Endothelial cell of umbilical vein (primary cell): ENCODE results near the gene PRKG1. TPM values are rescaled to one million over a fixed set of nuclear protein-coding genes. Genes with fewer than 3 reads are reported as not detected.

ENCODE experiments used
- BruUV-seq: library from RNA; stranded (reverse); fragments of 400-500 nt; replicated peaks from 2 replicates; lab custom pipeline; 2021; lab: Mats Ljungman, UMichigan
- CTCF ChIA-PET: fragments of 300-600, 350-600 bp; sonication (Branson Sonifier 250); formaldehyde crosslinking; loops from one replicate; lab custom pipeline; 2021; ENCODE audit warnings: antibody characterized with exemption, inconsistent platforms; lab: Charles Lee
- POLR2A ChIA-PET: fragments of 300-600, 350-600 bp; sonication (Branson Sonifier 250); formaldehyde crosslinking; loops from one replicate; lab custom pipeline; 2021; ENCODE audit warnings: antibody characterized with exemption, inconsistent platforms; lab: Charles Lee
- DNase-seq: peaks from one replicate; pipeline ENCODE4 v3.0.0-alpha.2; 2011; ENCODE audit warnings: low read depth, low spot score
- FAIRE-seq: peaks from 2 replicates; lab custom pipeline; 2011; peaks lifted over from hg19 to GRCh38; lab: Jason Lieb, UNC
- H2AFZ ChIP-seq: 2 replicates; pipeline ENCODE4 v1.6.0; 2012; ENCODE audit warnings: low read depth, low read length, control low read depth, inconsistent platforms
- H3K27ac ChIP-seq: 2 replicates; pipeline ENCODE4 v1.5.1; 2011; ENCODE audit warnings: low read depth, mild to moderate bottlenecking, control low read depth, low read length, moderate library complexity; ENCODE audit not compliant: insufficient read depth
- H3K27me3 ChIP-seq, 2 experiments: 2 replicates each; pipeline versions ENCODE4 v1.6.0 to v1.6.1; 2011; ENCODE audit warnings: low read length in 2 of 2, mixed read lengths in 1 of 2; ENCODE audit not compliant: control insufficient read depth in 2 of 2, insufficient read depth in 2 of 2
- H3K36me3 ChIP-seq, 2 experiments: 2 replicates in 1 of 2; 3 replicates in 1 of 2; pipeline ENCODE4 v1.5.1; 2011; ENCODE audit warnings: low read length in 2 of 2, mild to moderate bottlenecking in 1 of 2, moderate library complexity in 1 of 2; ENCODE audit not compliant: control insufficient read depth in 2 of 2, insufficient read depth in 2 of 2; ENCODE audit errors: extremely low read depth in 1 of 2
- H3K4me1 ChIP-seq: 3 replicates; pipeline ENCODE4 v1.5.1; 2011; ENCODE audit warnings: mild to moderate bottlenecking, low read length; ENCODE audit not compliant: control insufficient read depth, insufficient read depth; ENCODE audit errors: extremely low read depth
- H3K4me2 ChIP-seq: 2 replicates; pipeline ENCODE4 v1.6.1; 2011; ENCODE audit warnings: low read length, control low read depth, mixed read lengths; ENCODE audit not compliant: insufficient read depth
- H3K4me3 ChIP-seq, 3 experiments: fragments of 200-600 bp in 1 of 3; sonication (generic), shearing (Covaris generic) in 1 of 3; replicated peaks in 1 of 3; 2 replicates each; pipeline ENCODE4 v1.5.1; 2011 to 2016; ENCODE audit warnings: control low read depth in 3 of 3, low read length in 3 of 3, mild to moderate bottlenecking in 2 of 3, inconsistent platforms in 1 of 3, low read depth in 1 of 3, moderate library complexity in 1 of 3; ENCODE audit not compliant: insufficient read depth in 1 of 3
- H3K79me2 ChIP-seq: 2 replicates; pipeline ENCODE4 v1.6.0; 2012; ENCODE audit warnings: low read length, inconsistent platforms; ENCODE audit not compliant: control insufficient read depth, insufficient read depth
- H3K9ac ChIP-seq: replicated peaks from 2 replicates; pipeline ENCODE3; 2011; ENCODE audit warnings: low read length, control low read depth; ENCODE audit not compliant: insufficient read depth; ENCODE audit errors: extremely low read depth
- H3K9me1 ChIP-seq: replicated peaks from 3 replicates; pipeline ENCODE4 v1.6.0; 2011; ENCODE audit warnings: mild to moderate bottlenecking, low read length; ENCODE audit not compliant: control insufficient read depth, insufficient read depth; ENCODE audit errors: extremely low read depth
- H3K9me3 ChIP-seq: replicated peaks from 2 replicates; pipeline ENCODE4 v1.5.1; 2012; ENCODE audit warnings: low read length, inconsistent platforms; ENCODE audit not compliant: control insufficient read depth, insufficient read depth
- H4K20me1 ChIP-seq: replicated peaks from 2 replicates; pipeline ENCODE3; 2011; ENCODE audit warnings: mild to moderate bottlenecking, low read length; ENCODE audit not compliant: control insufficient read depth, insufficient read depth; ENCODE audit errors: extremely low read depth
- EZH2 ChIP-seq: IDR thresholded peaks from 2 replicates; pipeline ENCODE4 v1.6.1; 2012; ENCODE audit warnings: borderline replicate concordance, low read depth, mild to moderate bottlenecking, moderate library complexity, low read length, inconsistent platforms; ENCODE audit not compliant: severe bottlenecking
- FOS ChIP-seq: IDR thresholded peaks from 2 replicates; pipeline ENCODE4 v1.6.1; 2011; ENCODE audit warnings: mild to moderate bottlenecking, low read length, moderate library complexity, borderline replicate concordance; ENCODE audit not compliant: insufficient read depth
- GATA2 ChIP-seq: IDR thresholded peaks from 2 replicates; pipeline ENCODE4 v1.7.0; 2011; ENCODE audit warnings: low read depth, mild to moderate bottlenecking, moderate library complexity, mixed read lengths, low read length; ENCODE audit not compliant: insufficient read length, insufficient read depth
- JUN ChIP-seq: IDR thresholded peaks from 2 replicates; pipeline ENCODE4 v1.6.1; 2011; ENCODE audit warnings: borderline replicate concordance, low read depth; ENCODE audit not compliant: insufficient read length, insufficient read depth
- MYC ChIP-seq: IDR thresholded peaks from one replicate; pipeline ENCODE4 v1.6.1; 2011; ENCODE audit warnings: mild to moderate bottlenecking, low read depth, low read length
- POLR2A ChIP-seq: IDR thresholded peaks from 2 replicates; pipeline ENCODE4 v1.6.1; 2012; ENCODE audit warnings: low read depth, mild to moderate bottlenecking, control low read depth, low read length
- POLR2AphosphoS5 ChIP-seq: IDR thresholded peaks from 2 replicates; pipeline ENCODE4 v1.6.1; 2012; ENCODE audit warnings: low read depth, mild to moderate bottlenecking, control low read depth, low read length, moderate library complexity; ENCODE audit not compliant: insufficient read depth
- dilution Hi-C: fragments of 300-500 bp; cut with MboI; formaldehyde crosslinking; loops from one replicate; pipeline ENCODE4 v1.15.0; 2019; ENCODE audit warnings: low sequenced_read_pairs; ENCODE audit not compliant: extremely low pct_ligation_motif_present
- intact Hi-C: fragments of 100-400 bp; cut with micrococcal nuclease; formaldehyde crosslinking; loops from one replicate; pipeline ENCODE4 v1.10.0; 2022
- polyA plus RNA-seq, 4 experiments: library from polyadenylated mRNA; depleted of rRNA in 3 of 4; stranded (reverse) in 3 of 4; unstranded in 1 of 4; fragments of >200 nt; gene quantifications; 2 replicates each; pipeline versions ENCODE4 v1.2.1 to v1.2.3, GENCODE V29; 2011 to 2012; ENCODE audit warnings: missing spikeins in 1 of 4
- total RNA-seq: library from RNA; stranded (reverse); gene quantifications from 2 replicates; pipeline ENCODE4 v1.2.3, GENCODE V29; 2021
- TF ChIP-seq, protein P1 (sequence below): IDR thresholded peaks from 2 replicates; pipeline ENCODE4 v1.6.1; 2011; ENCODE audit not compliant: insufficient read depth, insufficient read length
- TF ChIP-seq, protein P2 (sequence below), 2 donors: IDR thresholded peaks; 1 replicate in 1 of 2; 2 replicates in 1 of 2; pipeline ENCODE4 v1.5.1; 2011; ENCODE audit warnings: low read length in 2 of 2, mild to moderate bottlenecking in 2 of 2, moderate library complexity in 2 of 2, control low read depth in 1 of 2, inconsistent platforms in 1 of 2, low read depth in 1 of 2; ENCODE audit not compliant: insufficient read depth in 1 of 2; ENCODE audit errors: extremely low read depth in 1 of 2

PRKG1 gene
- total and polyA plus RNA-seq, 2 donors (not counting 3 experiments of a cell fraction or from before 2014, with no cell fraction given): 0.01 to 0.18 TPM

DNA sequence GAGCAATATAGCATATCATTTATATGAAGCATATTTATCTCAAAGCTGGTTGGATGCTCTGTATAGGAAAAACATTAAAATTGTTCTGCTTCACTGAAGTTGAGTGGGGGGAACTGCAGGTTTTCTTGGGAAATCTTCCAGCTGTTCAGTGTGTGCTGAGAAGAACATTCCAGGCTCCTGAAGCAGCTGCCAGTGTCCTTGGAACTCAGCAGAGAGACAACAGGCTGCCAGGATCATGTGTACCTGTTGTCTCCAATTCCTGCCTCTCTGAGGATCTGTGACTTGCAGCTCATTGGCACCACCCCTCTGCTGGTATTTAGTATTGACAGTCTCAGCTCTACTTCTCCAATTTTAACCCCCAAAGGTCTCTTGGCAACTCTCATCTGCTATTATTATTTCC is 42.3 kb upstream of the PRKG1 start:
- TF ChIP-seq POLR2A: no peak
- no peak for TF ChIP-seq GATA2
- TF ChIP-seq FOS: no peak
- TF ChIP-seq MYC: no peak
- TF ChIP-seq POLR2AphosphoS5: no peak
- TF ChIP-seq, protein P1, sequence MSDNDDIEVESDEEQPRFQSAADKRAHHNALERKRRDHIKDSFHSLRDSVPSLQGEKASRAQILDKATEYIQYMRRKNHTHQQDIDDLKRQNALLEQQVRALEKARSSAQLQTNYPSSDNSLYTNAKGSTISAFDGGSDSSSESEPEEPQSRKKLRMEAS: no peak
- TF ChIP-seq, protein P2, sequence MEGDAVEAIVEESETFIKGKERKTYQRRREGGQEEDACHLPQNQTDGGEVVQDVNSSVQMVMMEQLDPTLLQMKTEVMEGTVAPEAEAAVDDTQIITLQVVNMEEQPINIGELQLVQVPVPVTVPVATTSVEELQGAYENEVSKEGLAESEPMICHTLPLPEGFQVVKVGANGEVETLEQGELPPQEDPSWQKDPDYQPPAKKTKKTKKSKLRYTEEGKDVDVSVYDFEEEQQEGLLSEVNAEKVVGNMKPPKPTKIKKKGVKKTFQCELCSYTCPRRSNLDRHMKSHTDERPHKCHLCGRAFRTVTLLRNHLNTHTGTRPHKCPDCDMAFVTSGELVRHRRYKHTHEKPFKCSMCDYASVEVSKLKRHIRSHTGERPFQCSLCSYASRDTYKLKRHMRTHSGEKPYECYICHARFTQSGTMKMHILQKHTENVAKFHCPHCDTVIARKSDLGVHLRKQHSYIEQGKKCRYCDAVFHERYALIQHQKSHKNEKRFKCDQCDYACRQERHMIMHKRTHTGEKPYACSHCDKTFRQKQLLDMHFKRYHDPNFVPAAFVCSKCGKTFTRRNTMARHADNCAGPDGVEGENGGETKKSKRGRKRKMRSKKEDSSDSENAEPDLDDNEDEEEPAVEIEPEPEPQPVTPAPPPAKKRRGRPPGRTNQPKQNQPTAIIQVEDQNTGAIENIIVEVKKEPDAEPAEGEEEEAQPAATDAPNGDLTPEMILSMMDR (IDR thresholded peaks at IDR 0.05; ENCODE audit: extremely low read depth in 1 of 2, insufficient read depth in 1 of 2, low read depth in 1 of 2, low read length in 2 of 2): no peak
- no peak for TF ChIP-seq JUN
- TF ChIP-seq EZH2: no peak
- Histone ChIP-seq H3K9me3 (no peaks in the 10 kb centered on the region), H4K20me1 (no peaks in the 10 kb centered on the region), H3K79me2 (no peaks in the 10 kb centered on the region), H3K9me1 (no peaks in the 10 kb centered on the region), H3K27ac (no peak overlapping the region), H3K27me3 (no peaks in the 10 kb centered on the region), H3K36me3 (no peaks in the 10 kb centered on the region), H3K4me3 (no peak overlapping the region), H3K9ac (no peak overlapping the region), H2AFZ (no peak overlapping the region), H3K4me1 (no peaks in the 10 kb centered on the region), H3K4me2 (no peak overlapping the region)
- FAIRE-seq: no peak
- ChIA-PET CTCF (no interaction called here), POLR2A (no interaction called here)
- DNase-seq: no peak
- BruUV-seq: no TSS peak
- intact Hi-C loops (no loop called here), dilution Hi-C loops (no loop called here)
